Liver (tissue), 9 donors: ENCODE data around the gene KCNJ1. TPM values are rescaled to one million over a fixed set of nuclear protein-coding genes. Genes with fewer than 3 reads are reported as not detected.

ENCODE experiments used
- DNase-seq: peaks from one replicate; pipeline ENCODE4 v3.0.0-alpha.2; 2017; ENCODE audit warnings: low spot score
- H3K27ac ChIP-seq, 2 donors: one replicate each; pipeline ENCODE4 v1.7.0; 2013; ENCODE audit warnings: inconsistent platforms in 2 of 2, low read length in 2 of 2, control low read depth in 1 of 2, low read depth in 1 of 2, mild to moderate bottlenecking in 1 of 2
- H3K27me3 ChIP-seq, 4 donors: one replicate each; pipeline versions ENCODE4 v1.6.1 to v1.7.0; 2013; ENCODE audit warnings: low read length in 3 of 4, inconsistent platforms in 1 of 4, mild to moderate bottlenecking in 1 of 4, moderate library complexity in 1 of 4; ENCODE audit not compliant: control insufficient read depth in 4 of 4, insufficient read depth in 4 of 4
- H3K36me3 ChIP-seq, 4 donors: one replicate each; pipeline versions ENCODE4 v1.6.1 to v1.7.0; 2013; ENCODE audit warnings: low read length in 3 of 4, mild to moderate bottlenecking in 3 of 4, low read depth in 1 of 4, moderate library complexity in 1 of 4; ENCODE audit not compliant: control insufficient read depth in 4 of 4, insufficient read depth in 3 of 4
- H3K4me1 ChIP-seq, 4 donors: one replicate each; pipeline versions ENCODE4 v1.6.1 to v1.7.0; 2013; ENCODE audit warnings: low read length in 3 of 4, mild to moderate bottlenecking in 3 of 4, moderate library complexity in 1 of 4; ENCODE audit not compliant: control insufficient read depth in 4 of 4, insufficient read depth in 4 of 4
- H3K4me3 ChIP-seq, 3 donors: one replicate each; pipeline versions ENCODE4 v1.6.1 to v1.7.0; 2013; ENCODE audit warnings: low read length in 3 of 3, control low read depth in 1 of 3, low read depth in 1 of 3, mild to moderate bottlenecking in 1 of 3
- H3K9ac ChIP-seq, 2 donors: one replicate each; pipeline ENCODE4 v1.7.0; 2013; ENCODE audit warnings: low read length in 2 of 2, mild to moderate bottlenecking in 2 of 2, moderate library complexity in 2 of 2, control low read depth in 1 of 2, low read depth in 1 of 2
- H3K9me3 ChIP-seq, 4 donors: one replicate each; pipeline versions ENCODE4 v1.6.1 to v1.7.0; 2013; ENCODE audit warnings: low read length in 3 of 4; ENCODE audit not compliant: control insufficient read depth in 4 of 4
- EGR1 ChIP-seq, 2 donors: IDR thresholded peaks; 2 replicates each; pipeline ENCODE4 v1.6.1; 2016 to 2018; ENCODE audit warnings: antibody characterized with exemption in 2 of 2, low read depth in 2 of 2
- FOXA1 ChIP-seq: IDR thresholded peaks from 2 replicates; pipeline ENCODE4 v1.6.1; 2016; ENCODE audit warnings: antibody characterized with exemption
- FOXA2 ChIP-seq: IDR thresholded peaks from 2 replicates; pipeline ENCODE4 v1.6.1; 2016; ENCODE audit warnings: antibody characterized with exemption
- GABPA ChIP-seq, 2 donors: IDR thresholded peaks in 1 of 2; conservative IDR thresholded peaks in 1 of 2; 2 replicates each; pipeline ENCODE4 v1.6.1; 2016; ENCODE audit warnings: antibody characterized with exemption in 2 of 2, mild to moderate bottlenecking in 1 of 2, moderate library complexity in 1 of 2
- HNF4A ChIP-seq, 2 donors: conservative IDR thresholded peaks; 2 replicates each; pipeline ENCODE4 v1.6.1; 2016; ENCODE audit warnings: antibody characterized with exemption in 2 of 2, mild to moderate bottlenecking in 2 of 2
- HNF4G ChIP-seq: IDR thresholded peaks from 2 replicates; pipeline ENCODE4 v1.6.1; 2016; ENCODE audit warnings: antibody characterized with exemption
- JUND ChIP-seq, 2 donors: IDR thresholded peaks; 2 replicates each; pipeline ENCODE4 v1.6.1; 2016; ENCODE audit warnings: antibody characterized with exemption in 2 of 2
- NR2F2 ChIP-seq: IDR thresholded peaks from 2 replicates; pipeline ENCODE4 v1.6.1; 2016; ENCODE audit warnings: antibody characterized with exemption
- RAD21 ChIP-seq, 2 donors: IDR thresholded peaks; 2 replicates each; pipeline ENCODE4 v1.6.1; 2016; ENCODE audit warnings: antibody characterized with exemption in 2 of 2, mild to moderate bottlenecking in 2 of 2
- RXRA ChIP-seq, 2 donors: IDR thresholded peaks; 2 replicates each; pipeline ENCODE4 v1.6.1; 2017 to 2018; ENCODE audit warnings: antibody characterized with exemption in 2 of 2, mild to moderate bottlenecking in 1 of 2
- SP1 ChIP-seq: IDR thresholded peaks from 2 replicates; pipeline ENCODE4 v1.6.1; 2018; ENCODE audit warnings: antibody characterized with exemption, mild to moderate bottlenecking
- TAF1 ChIP-seq: conservative IDR thresholded peaks from 2 replicates; pipeline ENCODE4 v1.6.1; 2016; ENCODE audit warnings: antibody characterized with exemption, mild to moderate bottlenecking
- YY1 ChIP-seq: IDR thresholded peaks from 2 replicates; pipeline ENCODE4 v1.6.1; 2016; ENCODE audit warnings: antibody characterized with exemption, mild to moderate bottlenecking
- WGBS: extraction: QIAGEN DNeasy Blood & Tissue Kit; methylation state at CpG from one replicate; pipeline ENCODE4 v1.1.7; 2013; 5-methylcytosine and 5-hydroxymethylcytosine counted together
- polyA plus RNA-seq, 2 donors: library from polyadenylated mRNA; stranded (reverse) in 1 of 2; unstranded in 1 of 2; fragments of 200-250 nt in 1 of 2; fragments of >200 nt in 1 of 2; fragmentation: Nextera tagmentation in 1 of 2; extraction: Ambion mirVana in 1 of 2; gene quantifications; one replicate each; pipeline versions ENCODE4 v1.2.1 to v1.2.3, GENCODE V29; 2013 to 2015
- total RNA-seq, 2 donors: library from RNA; depleted of rRNA; stranded (reverse); fragments of >200 nt; gene quantifications; one replicate each; pipeline ENCODE4 v1.2.3, GENCODE V29; 2014
- TF ChIP-seq, protein P1 (sequence below): IDR thresholded peaks from 2 replicates; pipeline ENCODE4 v1.6.1; 2016; ENCODE audit warnings: antibody characterized with exemption
- TF ChIP-seq, protein P2 (sequence below): IDR thresholded peaks from 2 replicates; pipeline ENCODE4 v1.6.1; 2016; ENCODE audit warnings: antibody characterized with exemption, mild to moderate bottlenecking
- TF ChIP-seq, protein P3 (sequence below): IDR thresholded peaks from 2 replicates; pipeline ENCODE4 v1.6.1; 2016; ENCODE audit warnings: antibody characterized with exemption
- TF ChIP-seq, protein P4 (sequence below): fragments of 150-350 bp; IDR thresholded peaks from 2 replicates; pipeline ENCODE4 v1.5.1; 2017; ENCODE audit warnings: improper control_type of control experiment, low read depth, low read length; ENCODE audit not compliant: missing input control
- TF ChIP-seq, protein P5 (sequence below): IDR thresholded peaks from 2 replicates; pipeline ENCODE4 v1.6.1; 2016; ENCODE audit warnings: antibody characterized with exemption
- donor health status: healthy.
- donor health status: healthy.
- donor health status: healthy.
- donor health status: healthy.
- donor health status: healthy.

KCNJ1 gene
- total and polyA plus RNA-seq, 4 donors = 0.14 to 0.23 TPM; not detected in 2

DNA sequence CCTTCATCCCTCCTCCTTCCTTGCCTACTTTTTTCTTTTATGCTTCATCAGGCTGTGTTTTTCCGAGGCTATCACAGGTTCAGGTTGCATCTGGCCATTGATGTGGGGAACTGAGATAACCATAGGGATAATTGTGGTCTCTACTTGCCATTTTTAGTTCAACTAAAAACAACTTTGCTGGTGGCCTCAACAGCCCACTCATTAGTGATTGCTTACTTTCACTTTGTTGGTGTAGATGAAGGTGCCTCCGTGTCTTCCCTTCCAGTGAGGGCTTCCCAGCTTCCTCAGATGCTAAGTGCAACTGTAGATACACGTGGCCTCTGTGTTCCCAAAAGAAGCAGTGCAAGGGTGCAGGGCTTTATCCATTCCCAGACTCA lies 35.0 kb downstream of the KCNJ1 start:
- Histone ChIP-seq H3K9me3 (no peaks in the 10 kb centered on the region), H3K27me3 (no peaks in the 10 kb centered on the region), H3K27ac (no peak overlapping the region), H3K9ac (no peak overlapping the region), H3K4me1 (peaks cover 3 to 18% (median 6%) of the 10 kb centered on the region in 4 donors), H3K4me3 (no peak overlapping the region), H3K36me3 (no peaks in the 10 kb centered on the region)
- 57% methylated on average over 3 of the region's 3 CpGs for WGBS
- no peak for DNase-seq
- TF ChIP-seq YY1 (no peak), EGR1 (IDR thresholded peaks at IDR 0.05; ENCODE audit: low read depth in 2 of 2) (no peak), SP1 (no peak), TAF1 (no peak), HNF4A (conservative IDR thresholded peaks at IDR 0.05) (no peak), FOXA2 (no peak), GABPA (IDR thresholded peaks at IDR 0.05 in 1 of 2, conservative IDR thresholded peaks at IDR 0.05 in 1 of 2) (no peak), NR2F2 (no peak), RXRA (IDR thresholded peaks at IDR 0.05) (no peak), FOXA1 (no peak), JUND (IDR thresholded peaks at IDR 0.05) (no peak), RAD21 (IDR thresholded peaks at IDR 0.05) (no peak), HNF4G (no peak)
- TF ChIP-seq, protein P1, sequence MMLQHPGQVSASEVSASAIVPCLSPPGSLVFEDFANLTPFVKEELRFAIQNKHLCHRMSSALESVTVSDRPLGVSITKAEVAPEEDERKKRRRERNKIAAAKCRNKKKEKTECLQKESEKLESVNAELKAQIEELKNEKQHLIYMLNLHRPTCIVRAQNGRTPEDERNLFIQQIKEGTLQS = no peak
- TF ChIP-seq, protein P2, sequence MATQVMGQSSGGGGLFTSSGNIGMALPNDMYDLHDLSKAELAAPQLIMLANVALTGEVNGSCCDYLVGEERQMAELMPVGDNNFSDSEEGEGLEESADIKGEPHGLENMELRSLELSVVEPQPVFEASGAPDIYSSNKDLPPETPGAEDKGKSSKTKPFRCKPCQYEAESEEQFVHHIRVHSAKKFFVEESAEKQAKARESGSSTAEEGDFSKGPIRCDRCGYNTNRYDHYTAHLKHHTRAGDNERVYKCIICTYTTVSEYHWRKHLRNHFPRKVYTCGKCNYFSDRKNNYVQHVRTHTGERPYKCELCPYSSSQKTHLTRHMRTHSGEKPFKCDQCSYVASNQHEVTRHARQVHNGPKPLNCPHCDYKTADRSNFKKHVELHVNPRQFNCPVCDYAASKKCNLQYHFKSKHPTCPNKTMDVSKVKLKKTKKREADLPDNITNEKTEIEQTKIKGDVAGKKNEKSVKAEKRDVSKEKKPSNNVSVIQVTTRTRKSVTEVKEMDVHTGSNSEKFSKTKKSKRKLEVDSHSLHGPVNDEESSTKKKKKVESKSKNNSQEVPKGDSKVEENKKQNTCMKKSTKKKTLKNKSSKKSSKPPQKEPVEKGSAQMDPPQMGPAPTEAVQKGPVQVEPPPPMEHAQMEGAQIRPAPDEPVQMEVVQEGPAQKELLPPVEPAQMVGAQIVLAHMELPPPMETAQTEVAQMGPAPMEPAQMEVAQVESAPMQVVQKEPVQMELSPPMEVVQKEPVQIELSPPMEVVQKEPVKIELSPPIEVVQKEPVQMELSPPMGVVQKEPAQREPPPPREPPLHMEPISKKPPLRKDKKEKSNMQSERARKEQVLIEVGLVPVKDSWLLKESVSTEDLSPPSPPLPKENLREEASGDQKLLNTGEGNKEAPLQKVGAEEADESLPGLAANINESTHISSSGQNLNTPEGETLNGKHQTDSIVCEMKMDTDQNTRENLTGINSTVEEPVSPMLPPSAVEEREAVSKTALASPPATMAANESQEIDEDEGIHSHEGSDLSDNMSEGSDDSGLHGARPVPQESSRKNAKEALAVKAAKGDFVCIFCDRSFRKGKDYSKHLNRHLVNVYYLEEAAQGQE = no peak
- TF ChIP-seq, protein P3, sequence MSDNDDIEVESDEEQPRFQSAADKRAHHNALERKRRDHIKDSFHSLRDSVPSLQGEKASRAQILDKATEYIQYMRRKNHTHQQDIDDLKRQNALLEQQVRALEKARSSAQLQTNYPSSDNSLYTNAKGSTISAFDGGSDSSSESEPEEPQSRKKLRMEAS = no peak
- TF ChIP-seq, protein P4, sequence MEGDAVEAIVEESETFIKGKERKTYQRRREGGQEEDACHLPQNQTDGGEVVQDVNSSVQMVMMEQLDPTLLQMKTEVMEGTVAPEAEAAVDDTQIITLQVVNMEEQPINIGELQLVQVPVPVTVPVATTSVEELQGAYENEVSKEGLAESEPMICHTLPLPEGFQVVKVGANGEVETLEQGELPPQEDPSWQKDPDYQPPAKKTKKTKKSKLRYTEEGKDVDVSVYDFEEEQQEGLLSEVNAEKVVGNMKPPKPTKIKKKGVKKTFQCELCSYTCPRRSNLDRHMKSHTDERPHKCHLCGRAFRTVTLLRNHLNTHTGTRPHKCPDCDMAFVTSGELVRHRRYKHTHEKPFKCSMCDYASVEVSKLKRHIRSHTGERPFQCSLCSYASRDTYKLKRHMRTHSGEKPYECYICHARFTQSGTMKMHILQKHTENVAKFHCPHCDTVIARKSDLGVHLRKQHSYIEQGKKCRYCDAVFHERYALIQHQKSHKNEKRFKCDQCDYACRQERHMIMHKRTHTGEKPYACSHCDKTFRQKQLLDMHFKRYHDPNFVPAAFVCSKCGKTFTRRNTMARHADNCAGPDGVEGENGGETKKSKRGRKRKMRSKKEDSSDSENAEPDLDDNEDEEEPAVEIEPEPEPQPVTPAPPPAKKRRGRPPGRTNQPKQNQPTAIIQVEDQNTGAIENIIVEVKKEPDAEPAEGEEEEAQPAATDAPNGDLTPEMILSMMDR = no peak
- TF ChIP-seq, protein P5, sequence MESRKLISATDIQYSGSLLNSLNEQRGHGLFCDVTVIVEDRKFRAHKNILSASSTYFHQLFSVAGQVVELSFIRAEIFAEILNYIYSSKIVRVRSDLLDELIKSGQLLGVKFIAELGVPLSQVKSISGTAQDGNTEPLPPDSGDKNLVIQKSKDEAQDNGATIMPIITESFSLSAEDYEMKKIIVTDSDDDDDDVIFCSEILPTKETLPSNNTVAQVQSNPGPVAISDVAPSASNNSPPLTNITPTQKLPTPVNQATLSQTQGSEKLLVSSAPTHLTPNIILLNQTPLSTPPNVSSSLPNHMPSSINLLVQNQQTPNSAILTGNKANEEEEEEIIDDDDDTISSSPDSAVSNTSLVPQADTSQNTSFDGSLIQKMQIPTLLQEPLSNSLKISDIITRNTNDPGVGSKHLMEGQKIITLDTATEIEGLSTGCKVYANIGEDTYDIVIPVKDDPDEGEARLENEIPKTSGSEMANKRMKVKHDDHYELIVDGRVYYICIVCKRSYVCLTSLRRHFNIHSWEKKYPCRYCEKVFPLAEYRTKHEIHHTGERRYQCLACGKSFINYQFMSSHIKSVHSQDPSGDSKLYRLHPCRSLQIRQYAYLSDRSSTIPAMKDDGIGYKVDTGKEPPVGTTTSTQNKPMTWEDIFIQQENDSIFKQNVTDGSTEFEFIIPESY = no peak
